ENCODE data around the gene OXER1. TPM values are rescaled to one million over a fixed set of nuclear protein-coding genes. Genes with fewer than 3 reads are reported as not detected.

The OXER1 gene
- total and polyA plus RNA-seq, 9 of the 15 experiments (the other 6 are each of a cell fraction or from before 2014, with no cell fraction given), result not detected

DNA sequence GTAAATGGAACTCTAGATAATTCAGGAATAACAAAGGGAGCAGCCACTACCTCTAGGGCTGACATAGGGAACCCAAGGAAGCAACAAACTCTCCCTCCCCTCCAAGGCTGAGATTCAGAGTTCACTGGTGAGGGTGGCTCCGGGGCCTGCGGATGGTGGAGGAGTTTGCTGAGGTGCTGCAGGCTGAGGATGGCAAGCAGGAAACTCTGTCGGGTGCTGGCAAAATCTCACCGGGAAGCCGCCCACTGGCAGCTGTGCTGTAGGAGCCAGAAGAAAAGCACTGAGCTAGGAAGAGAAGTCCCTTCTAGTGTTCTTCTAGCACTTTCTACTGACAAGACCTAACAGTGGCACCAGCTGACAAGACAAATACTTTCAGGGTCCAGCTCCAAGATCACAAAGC is 41.0 kb upstream of the OXER1 start:
- WGBS (ENCODE audit: insufficient coverage, low coverage, missing lambda C conversion rate), result 52% methylated on average over 5 of the region's 5 CpGs
- in situ Hi-C loops (cut with MboI), result no loop called here
- Histone ChIP-seq H3K4me2 (ENCODE audit: insufficient read depth, low read length) (no peak overlapping the region), H4K20me1 (replicated peaks; ENCODE audit: control insufficient read depth, insufficient read depth, low read length) (no peaks in the 10 kb centered on the region), H3K27ac (ENCODE audit: extremely low read depth, low read depth, low read length) (no peak overlapping the region), H3K4me1 (replicated peaks in 1 of 2; ENCODE audit: control insufficient read depth in 2 of 2, insufficient read depth in 2 of 2, low read length in 2 of 2) (peaks cover 4% of the 10 kb centered on the region in 2 experiments; a peak in 3 of 5 replicates), H3K9ac (ENCODE audit: insufficient read depth in 1 of 2, low read depth in 2 of 2, low read length in 2 of 2) (0 out of 4 replicates have a peak overlapping the region, but pooled peaks of 1 of the 2 experiments have one; percentile 19), H3K9me3 (replicated peaks; ENCODE audit: control insufficient read depth, insufficient read depth, low read depth, low read length) (no peaks in the 10 kb centered on the region), H3K9me1 (ENCODE audit: control insufficient read depth, insufficient read depth, low read length) (no peaks in the 10 kb centered on the region), H2AFZ (ENCODE audit: low read depth, low read length) (no peak overlapping the region; the same call in 1 of the 2 replicates), H3K4me3 (no peak overlapping the region), H3K27me3 (ENCODE audit: control insufficient read depth in 2 of 2, insufficient read depth in 2 of 2, low read length in 2 of 2) (peaks cover 4 to 16% of the 10 kb centered on the region in 2 experiments; a peak in 2 of 5 replicates), H3K36me3 (ENCODE audit: control insufficient read depth, insufficient read depth, low read length) (no peaks in the 10 kb centered on the region), H3K79me2 (ENCODE audit: control insufficient read depth, insufficient read depth, low read length) (no peaks in the 10 kb centered on the region)
- ChIA-PET CTCF (ENCODE audit: low intra/inter-chr PET ratio) (no interaction called here), POLR2A (interaction anchor here (0.6 to 1.0 kb wide), 3 partner anchors 9 to 461 kb away, joined by 3 read pairs; no protein-coding TSS in a partner anchor)
- intact Hi-C loops (cut with micrococcal nuclease), result no loop called here
- ATAC-seq (no peak), DNase-seq (ENCODE audit: extremely low read depth in 1 of 4, low spot score in 3 of 4) (no peak), FAIRE-seq (no peak)
- BruUV-seq (replicated peaks), result no TSS peak
- TF ChIP-seq CXXC5 (CRISPR knock-in tag; IDR thresholded peaks at IDR 0.05) (no peak), IFI16 (CRISPR knock-in tag; IDR thresholded peaks at IDR 0.05) (no peak)
- TF ChIP-seq, protein P1, sequence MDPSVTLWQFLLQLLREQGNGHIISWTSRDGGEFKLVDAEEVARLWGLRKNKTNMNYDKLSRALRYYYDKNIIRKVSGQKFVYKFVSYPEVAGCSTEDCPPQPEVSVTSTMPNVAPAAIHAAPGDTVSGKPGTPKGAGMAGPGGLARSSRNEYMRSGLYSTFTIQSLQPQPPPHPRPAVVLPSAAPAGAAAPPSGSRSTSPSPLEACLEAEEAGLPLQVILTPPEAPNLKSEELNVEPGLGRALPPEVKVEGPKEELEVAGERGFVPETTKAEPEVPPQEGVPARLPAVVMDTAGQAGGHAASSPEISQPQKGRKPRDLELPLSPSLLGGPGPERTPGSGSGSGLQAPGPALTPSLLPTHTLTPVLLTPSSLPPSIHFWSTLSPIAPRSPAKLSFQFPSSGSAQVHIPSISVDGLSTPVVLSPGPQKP (CRISPR knock-in tag; IDR thresholded peaks at IDR 0.05), result no peak

DNA sequence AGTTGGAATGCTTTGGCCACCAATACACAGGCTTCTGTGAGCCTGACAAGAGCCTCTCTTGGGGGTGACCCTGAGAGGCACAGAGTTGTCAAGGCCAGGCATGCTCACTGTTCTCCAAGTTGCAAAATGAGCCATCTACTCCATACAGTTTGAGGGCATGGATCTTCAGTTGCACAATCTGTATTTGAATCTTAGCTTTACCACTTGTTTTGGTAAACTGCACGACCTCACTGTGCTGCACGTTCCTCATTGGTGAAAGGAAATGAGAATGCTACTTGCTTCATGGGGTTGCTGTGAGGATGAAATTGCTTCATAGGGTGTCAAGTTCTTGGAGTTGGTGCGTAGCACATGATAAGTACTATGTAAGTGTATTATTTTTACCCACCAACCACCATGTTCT is 40.4 kb upstream of the OXER1 start:
- peaks cover 4% of the 10 kb centered on the region in 2 experiments; a peak in 3 of 5 replicates for H3K4me1 ChIP-seq (replicated peaks in 1 of 2; ENCODE audit: control insufficient read depth in 2 of 2, insufficient read depth in 2 of 2, low read length in 2 of 2)
- DNase-seq (ENCODE audit: extremely low read depth in 1 of 4, low spot score in 3 of 4) (no peak), ATAC-seq (no peak), FAIRE-seq (no peak)
- no peaks in the 10 kb centered on the region for H3K9me3 ChIP-seq (replicated peaks; ENCODE audit: control insufficient read depth, insufficient read depth, low read depth, low read length)
- peaks cover 4 to 17% of the 10 kb centered on the region in 2 experiments; a peak in 2 of 5 replicates for H3K27me3 ChIP-seq (ENCODE audit: control insufficient read depth in 2 of 2, insufficient read depth in 2 of 2, low read length in 2 of 2)
- no peaks in the 10 kb centered on the region for H4K20me1 ChIP-seq (replicated peaks; ENCODE audit: control insufficient read depth, insufficient read depth, low read length)
- POLR2A ChIA-PET, result no interaction called here
- H3K9me1 ChIP-seq (ENCODE audit: control insufficient read depth, insufficient read depth, low read length), result no peaks in the 10 kb centered on the region
- no peak overlapping the region for H3K9ac ChIP-seq (ENCODE audit: insufficient read depth in 1 of 2, low read depth in 2 of 2, low read length in 2 of 2)
- no peak overlapping the region for H3K4me3 ChIP-seq
- no peak overlapping the region for H2AFZ ChIP-seq (ENCODE audit: low read depth, low read length)
- no peak overlapping the region for H3K27ac ChIP-seq (ENCODE audit: extremely low read depth, low read depth, low read length)
- in situ Hi-C loops (cut with MboI), result no loop called here
- TF ChIP-seq RBM14 (IDR thresholded peaks at IDR 0.05; ENCODE audit: borderline replicate concordance, insufficient read depth, low read depth, low read length) (no peak), CEBPB (tag; IDR thresholded peaks at IDR 0.05) (peak; percentile 71; the same call in 1 of the 2 replicates), SMARCE1 (IDR thresholded peaks at IDR 0.05) (no peak), CEBPG (CRISPR knock-in tag; IDR thresholded peaks at IDR 0.05) (no peak), CEBPG (tag; conservative IDR thresholded peaks at IDR 0.05 in 1 of 2, IDR thresholded peaks at IDR 0.05 in 1 of 2) (peak; percentile 23 to 37; a peak in 2 of 4 replicates)
- WGBS (ENCODE audit: insufficient coverage, low coverage, missing lambda C conversion rate), result 5% methylated on average over 3 of the region's 3 CpGs
- no TSS peak for BruUV-seq (replicated peaks)
- CTCF ChIA-PET (ENCODE audit: low intra/inter-chr PET ratio), result no interaction called here
- no peak overlapping the region for H3K4me2 ChIP-seq (ENCODE audit: insufficient read depth, low read length)
- intact Hi-C loops (cut with micrococcal nuclease), result no loop called here
- H3K79me2 ChIP-seq (ENCODE audit: control insufficient read depth, insufficient read depth, low read length), result no peaks in the 10 kb centered on the region
- no peaks in the 10 kb centered on the region for H3K36me3 ChIP-seq (ENCODE audit: control insufficient read depth, insufficient read depth, low read length)
